ENCODE results near the gene LTB4R2. TPM values are rescaled to one million over a fixed set of nuclear protein-coding genes. Genes with fewer than 3 reads are reported as not detected.
"Not testable (repeated sequence)": the region's sequence is repeated elsewhere in the genome, so short reads cannot be mapped to it uniquely, and the experiment has no call there.

LTB4R2 gene
- total RNA-seq, 2 donors from 2014 or later, result 21.5 to 23.4 TPM

DNA sequence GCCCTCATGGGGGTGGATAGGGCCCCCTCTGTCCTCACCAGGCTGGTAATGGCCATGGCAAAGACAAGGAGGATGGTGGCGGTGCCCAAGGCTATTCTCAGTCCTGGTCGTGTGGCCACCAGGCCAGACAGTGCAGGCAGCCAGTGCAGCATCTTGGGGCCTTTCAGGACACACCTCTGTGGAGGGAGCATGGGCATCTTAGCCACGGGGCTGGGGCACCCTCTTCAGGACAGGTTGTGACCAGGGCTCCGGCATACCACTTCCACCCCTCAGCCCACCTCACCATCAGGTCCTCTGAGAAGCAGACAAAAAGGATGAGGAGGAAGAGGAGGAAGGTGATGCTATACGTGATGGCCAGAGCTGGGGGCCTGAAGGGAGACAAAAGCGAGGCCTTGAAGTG, 14.1 kb downstream of the LTB4R2 start:
- Mint-ChIP-seq H3K36me3 (ENCODE audit: insufficient read depth in 2 of 2) (no peaks in the 10 kb centered on the region), H3K4me3 (no peak overlapping the region), H3K9me3 (no peaks in the 10 kb centered on the region), H3K27ac (no peak overlapping the region), H3K4me1 (ENCODE audit: low read depth) (peaks cover 11% of the 10 kb centered on the region), H3K27me3 (ENCODE audit: low read depth) (peaks cover 6% of the 10 kb centered on the region)
- DNase-seq (no peak), ATAC-seq (replicated peaks in 1 of 2) (no peak)

DNA sequence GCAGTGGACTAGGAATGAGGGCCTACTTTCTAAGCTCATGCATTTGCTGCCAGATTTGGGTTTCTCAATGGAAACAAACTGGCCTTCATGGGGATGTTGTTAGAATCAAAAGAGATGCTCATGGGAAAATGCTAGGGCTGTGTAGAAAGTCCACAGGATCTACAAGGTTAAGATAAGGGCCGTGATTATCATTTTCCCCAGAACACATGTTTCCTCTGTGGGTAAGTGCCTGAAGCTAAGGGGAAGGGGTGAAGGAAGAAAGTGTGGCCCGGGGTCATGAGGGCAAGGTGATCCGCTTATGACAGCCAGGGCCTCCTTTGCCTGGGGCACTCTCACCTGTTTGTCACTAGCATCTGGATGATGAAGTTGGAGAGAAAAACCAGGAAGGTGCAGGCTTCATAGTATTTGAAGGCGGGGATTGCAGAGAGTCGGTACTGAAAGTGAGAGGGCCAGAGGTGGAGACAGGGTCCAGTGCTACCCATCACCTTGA, 15.1 kb downstream of the LTB4R2 start:
- H3K27ac Mint-ChIP-seq, result no peak overlapping the region
- ATAC-seq (replicated peaks in 1 of 2) (no peak), DNase-seq (no peak)
- no peaks in the 10 kb centered on the region for H3K27me3 Mint-ChIP-seq (ENCODE audit: low read depth)
- H3K9me3 Mint-ChIP-seq, result no peaks in the 10 kb centered on the region
- H3K4me1 Mint-ChIP-seq (ENCODE audit: low read depth), result peaks cover 21% of the 10 kb centered on the region
- H3K36me3 Mint-ChIP-seq (ENCODE audit: insufficient read depth in 2 of 2), result no peaks in the 10 kb centered on the region
- H3K4me3 Mint-ChIP-seq, result no peak overlapping the region

DNA sequence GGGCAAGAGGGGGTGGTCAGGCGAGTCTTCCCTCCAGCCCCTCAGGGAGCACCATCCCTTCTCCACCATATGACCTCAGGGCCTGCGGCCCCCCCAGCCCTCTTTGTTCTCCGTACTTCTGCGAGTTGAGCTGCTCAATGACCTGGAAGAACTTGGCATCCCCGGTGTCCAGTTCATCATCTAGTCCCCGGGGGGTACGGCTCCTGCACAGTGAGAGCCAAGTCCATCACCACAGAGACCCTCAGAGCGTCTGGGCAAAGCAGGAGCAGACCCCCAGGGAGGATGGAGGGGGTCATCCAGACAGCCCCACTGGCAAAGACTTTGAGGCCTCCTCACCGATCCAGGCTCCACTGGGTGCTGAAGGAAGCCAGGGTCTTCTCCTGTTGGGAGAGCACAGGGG, 16.0 kb downstream of the LTB4R2 start:
- H3K4me1 Mint-ChIP-seq (ENCODE audit: low read depth), result peaks cover 22% of the 10 kb centered on the region

DNA sequence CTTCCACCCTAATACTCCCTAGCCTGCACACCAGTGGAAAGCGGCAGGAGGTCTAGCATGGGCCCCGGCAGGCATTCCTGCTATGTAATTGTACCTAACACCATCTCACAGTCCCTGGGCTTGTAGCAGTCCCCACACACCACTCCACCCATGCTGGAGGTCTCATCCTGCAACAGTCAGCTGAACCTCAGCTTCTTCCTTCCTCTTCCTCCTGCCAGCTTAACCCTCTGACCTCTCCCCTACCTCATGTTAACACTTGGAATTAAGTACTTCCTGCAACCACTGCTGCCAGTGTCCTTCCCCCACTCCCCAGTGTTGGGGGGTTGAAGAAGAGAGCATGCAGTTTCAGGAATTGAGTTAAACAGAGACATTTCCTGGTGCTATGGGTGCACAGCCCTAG, 17.4 kb downstream of the LTB4R2 start:
- H3K4me3 Mint-ChIP-seq, result no peak overlapping the region
- no peak for DNase-seq
- H3K27ac Mint-ChIP-seq, result no peak overlapping the region
- peaks cover 11% of the 10 kb centered on the region for H3K27me3 Mint-ChIP-seq (ENCODE audit: low read depth)
- H3K9me3 Mint-ChIP-seq, result no peaks in the 10 kb centered on the region
- peaks cover 28% of the 10 kb centered on the region for H3K4me1 Mint-ChIP-seq (ENCODE audit: low read depth)
- no peaks in the 10 kb centered on the region for H3K36me3 Mint-ChIP-seq (ENCODE audit: insufficient read depth in 2 of 2)
- no peak for ATAC-seq (replicated peaks in 1 of 2)

More for the DNA sequence above, 16.0 kb downstream of the LTB4R2 start:
- Mint-ChIP-seq H3K36me3 (ENCODE audit: insufficient read depth in 2 of 2) (no peaks in the 10 kb centered on the region), H3K4me3 (no peak overlapping the region), H3K27me3 (ENCODE audit: low read depth) (peaks cover 2% of the 10 kb centered on the region), H3K9me3 (no peaks in the 10 kb centered on the region), H3K27ac (no peak overlapping the region)
- ATAC-seq (replicated peaks in 1 of 2) (no peak), DNase-seq (no peak)

DNA sequence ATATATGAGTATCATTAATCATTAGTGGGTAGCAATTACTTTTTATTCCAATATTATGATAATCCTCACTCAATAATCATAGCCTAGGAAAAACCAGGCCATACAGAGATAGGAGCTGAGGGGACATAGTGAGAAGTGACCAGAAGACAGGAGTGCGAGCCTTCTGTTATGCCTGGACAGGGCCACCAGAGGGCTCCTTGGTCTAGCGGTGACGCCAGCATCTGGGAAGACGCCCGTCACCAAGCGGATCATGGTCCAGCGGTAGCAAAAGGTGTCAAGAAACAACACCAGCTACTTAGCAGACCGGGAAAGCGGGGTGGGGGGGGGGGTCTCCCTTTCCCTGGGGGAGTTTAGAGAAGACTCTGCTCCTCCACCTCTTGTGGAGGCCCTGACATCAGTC, 18.0 kb downstream of the LTB4R2 start:
- H3K4me3 Mint-ChIP-seq; H3K27ac Mint-ChIP-seq; H3K9me3 Mint-ChIP-seq; H3K36me3 Mint-ChIP-seq (ENCODE audit: insufficient read depth in 2 of 2); ATAC-seq (replicated peaks in 1 of 2); DNase-seq: not testable (repeated sequence)
- Mint-ChIP-seq H3K27me3 (ENCODE audit: low read depth) (peaks cover 15% of the 10 kb centered on the region), H3K4me1 (ENCODE audit: low read depth) (peaks cover 31% of the 10 kb centered on the region)

DNA sequence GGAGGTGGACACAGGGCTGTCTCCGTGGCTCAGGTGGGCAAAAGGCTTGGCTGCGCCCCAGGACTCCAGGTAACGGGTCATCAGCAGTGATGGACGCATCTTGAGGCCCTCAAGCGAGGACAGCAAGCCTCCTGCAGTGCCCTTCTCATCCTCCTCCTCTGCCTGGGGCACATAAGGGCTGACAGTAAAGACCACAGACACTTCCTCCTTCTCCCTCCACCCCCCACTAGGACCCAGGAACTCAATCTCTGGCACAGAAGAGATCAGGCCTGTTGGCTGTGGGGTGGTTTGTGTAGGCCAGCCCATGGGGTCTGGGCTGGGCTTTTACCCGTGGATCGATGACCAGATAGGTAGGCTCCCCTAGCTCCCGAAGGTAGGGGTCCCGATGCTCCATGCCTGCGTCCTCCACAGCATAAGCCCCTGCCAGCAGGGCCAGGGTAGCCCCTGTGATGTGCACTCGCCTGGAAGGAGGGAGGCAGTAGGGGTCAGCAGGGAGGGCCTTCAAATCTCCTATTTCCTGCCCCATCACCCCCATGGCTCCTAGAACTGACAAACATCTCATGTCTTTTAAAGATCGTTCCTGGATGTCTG, 19.2 kb downstream of the LTB4R2 start:
- Mint-ChIP-seq H3K4me3 (no peak overlapping the region), H3K27ac (no peak overlapping the region), H3K9me3 (no peaks in the 10 kb centered on the region)

DNA sequence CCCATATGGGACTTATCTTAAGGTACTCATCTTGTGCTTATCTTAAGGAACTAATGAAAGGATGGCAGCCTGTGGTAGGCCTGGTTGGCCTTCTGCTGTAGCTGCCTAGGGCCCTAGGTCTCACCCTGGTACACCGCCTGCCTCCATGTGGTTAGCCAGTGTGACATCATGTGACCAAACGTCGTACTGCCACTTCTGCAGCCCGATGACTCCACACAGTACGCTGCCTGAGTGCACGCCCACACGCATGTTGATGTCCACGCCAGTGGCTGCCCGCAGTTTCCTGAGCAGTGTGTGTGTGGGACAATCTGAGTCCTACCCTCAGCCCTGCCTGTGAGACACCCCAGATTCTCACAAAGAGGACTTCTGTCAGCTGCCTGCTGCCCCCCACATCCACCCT, 19.8 kb downstream of the LTB4R2 start:
- peaks cover 47% of the 10 kb centered on the region for H3K4me1 Mint-ChIP-seq (ENCODE audit: low read depth)
- ATAC-seq (replicated peaks in 1 of 2), result peak; percentile 45 to 57
- peaks cover 21% of the 10 kb centered on the region for H3K27me3 Mint-ChIP-seq (ENCODE audit: low read depth)
- no peaks in the 10 kb centered on the region for H3K9me3 Mint-ChIP-seq
- H3K4me3 Mint-ChIP-seq, result no peak overlapping the region
- no peaks in the 10 kb centered on the region for H3K36me3 Mint-ChIP-seq (ENCODE audit: insufficient read depth in 2 of 2)
- H3K27ac Mint-ChIP-seq, result no peak overlapping the region
- DNase-seq, result peak; percentile 67 to 72

More for the DNA sequence above, 19.2 kb downstream of the LTB4R2 start:
- Mint-ChIP-seq H3K36me3 (ENCODE audit: insufficient read depth in 2 of 2) (no peaks in the 10 kb centered on the region), H3K27me3 (ENCODE audit: low read depth) (peaks cover 20% of the 10 kb centered on the region), H3K4me1 (ENCODE audit: low read depth) (peaks cover 41% of the 10 kb centered on the region)
- DNase-seq (no peak), ATAC-seq (replicated peaks in 1 of 2) (no peak)

DNA sequence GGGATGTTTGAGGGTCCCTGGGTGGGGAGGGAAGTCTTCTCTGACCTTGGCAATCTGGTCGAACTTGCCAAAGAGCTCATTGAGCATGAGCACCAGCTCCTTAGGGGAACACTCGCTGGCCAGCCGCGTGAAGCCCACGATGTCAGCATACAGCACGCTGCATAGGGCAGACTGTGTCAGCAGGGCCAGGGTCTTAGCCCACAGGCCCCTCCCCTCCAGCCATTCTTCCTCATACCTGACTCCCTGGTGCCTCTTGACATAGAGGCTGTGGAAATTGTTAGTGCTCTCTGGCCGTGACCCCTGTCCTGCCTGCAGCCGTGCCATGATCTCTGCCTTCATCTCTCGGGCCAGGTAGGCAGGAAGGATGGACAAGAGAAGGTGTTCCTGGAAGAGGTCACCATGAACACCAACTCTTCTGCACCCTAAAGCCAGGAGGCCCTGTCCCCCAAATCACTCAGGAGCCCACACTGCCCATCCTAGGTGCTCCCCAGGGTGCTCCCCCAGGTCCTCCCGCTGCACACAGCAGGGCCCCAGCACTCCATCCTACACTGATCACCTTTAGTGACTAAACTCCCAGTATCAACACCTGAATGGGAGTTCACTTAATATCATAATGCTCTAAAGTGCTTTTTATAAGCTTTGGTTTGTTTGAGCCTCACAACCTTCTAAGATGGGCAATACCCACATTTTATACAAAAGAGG, 21.2 kb downstream of the LTB4R2 start:
- peaks cover 54% of the 10 kb centered on the region for H3K4me1 Mint-ChIP-seq (ENCODE audit: low read depth)

DNA sequence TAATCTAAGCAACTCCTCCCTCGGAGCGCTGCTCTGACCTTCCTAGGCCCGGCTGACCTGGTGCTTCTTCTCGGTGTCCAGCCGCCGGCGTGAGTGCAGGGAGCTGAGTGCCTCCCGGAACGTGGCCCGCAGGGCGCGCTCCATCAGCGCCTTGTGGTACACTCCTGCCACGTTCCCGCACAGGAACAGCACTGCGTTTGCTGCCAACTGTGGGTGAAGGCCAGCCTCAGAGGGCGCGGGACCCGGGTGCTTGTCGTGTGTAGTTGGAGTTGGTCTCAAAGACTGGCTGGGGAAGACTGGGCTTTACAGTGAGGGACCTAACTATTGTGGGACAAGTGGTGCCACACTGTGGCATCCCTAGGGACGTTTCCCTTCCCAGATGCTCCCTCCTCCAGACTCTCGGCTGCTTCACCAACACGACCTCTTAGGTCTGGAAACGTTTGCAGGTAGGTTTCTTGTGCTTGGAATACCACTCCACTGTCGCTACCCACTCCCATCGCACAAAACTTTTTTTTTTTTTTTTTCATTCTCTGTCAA, 21.9 kb downstream of the LTB4R2 start:
- ATAC-seq (replicated peaks in 1 of 2) (peak in 1 of 2 donors; percentile 3), DNase-seq (no peak)
- Mint-ChIP-seq H3K4me1 (ENCODE audit: low read depth) (peaks cover 54% of the 10 kb centered on the region), H3K27ac (peak overlapping the region; percentile 17), H3K36me3 (ENCODE audit: insufficient read depth in 2 of 2) (peaks cover 0 to 2% of the 10 kb centered on the region in 2 donors), H3K9me3 (no peaks in the 10 kb centered on the region), H3K27me3 (ENCODE audit: low read depth) (peaks cover 30% of the 10 kb centered on the region), H3K4me3 (peak overlapping the region; percentile 83 to 86)

More for the DNA sequence above, 21.2 kb downstream of the LTB4R2 start:
- ATAC-seq (replicated peaks in 1 of 2), result no peak
- Mint-ChIP-seq H3K27me3 (ENCODE audit: low read depth) (peaks cover 30% of the 10 kb centered on the region), H3K36me3 (ENCODE audit: insufficient read depth in 2 of 2) (no peaks in the 10 kb centered on the region), H3K4me3 (no peak overlapping the region), H3K9me3 (no peaks in the 10 kb centered on the region), H3K27ac (no peak overlapping the region)
- DNase-seq, result no peak

DNA sequence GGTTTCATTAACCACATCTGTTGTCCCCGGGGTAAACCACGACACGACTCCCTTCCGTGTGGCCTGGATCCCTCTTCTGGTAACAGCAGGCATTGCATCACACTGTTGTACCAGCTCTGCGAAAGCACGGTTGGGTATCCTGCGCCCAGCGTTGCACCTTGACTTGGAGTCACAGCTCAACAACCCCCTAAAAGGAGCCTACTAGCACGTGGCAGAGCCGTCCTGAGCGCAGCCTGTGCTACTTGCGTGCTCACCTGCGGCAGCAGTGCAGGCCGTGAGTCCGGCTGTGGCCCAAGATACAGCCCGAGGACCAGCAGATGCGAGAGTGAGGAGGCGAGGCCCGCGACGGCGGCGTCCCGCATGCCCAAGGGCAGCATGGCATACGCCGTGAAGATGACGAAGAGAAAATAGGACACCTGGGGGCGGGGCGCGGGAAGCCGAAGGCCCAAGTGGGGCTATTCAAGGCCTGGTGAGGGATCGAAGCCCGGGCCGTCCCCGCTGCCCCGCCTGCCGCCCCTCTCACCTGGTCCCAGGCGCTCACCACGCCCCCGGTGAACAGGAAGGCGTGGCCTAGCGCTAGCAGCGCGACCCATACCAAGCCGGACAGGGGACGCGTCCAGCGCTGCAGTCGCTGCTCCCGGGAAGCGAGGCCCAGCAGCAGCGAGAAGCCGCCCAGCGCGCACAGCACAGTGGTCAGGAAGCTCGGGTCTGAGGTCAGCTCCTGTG, 22.5 kb downstream of the LTB4R2 start:
- Mint-ChIP-seq H3K4me1 (ENCODE audit: low read depth) (peaks cover 55% of the 10 kb centered on the region), H3K36me3 (ENCODE audit: insufficient read depth in 2 of 2) (peaks cover 0 to 2% of the 10 kb centered on the region in 2 donors), H3K4me3 (peak overlapping the region; percentile 83 to 86), H3K27me3 (ENCODE audit: low read depth) (peaks cover 30% of the 10 kb centered on the region), H3K27ac (peak overlapping the region; percentile 17), H3K9me3 (no peaks in the 10 kb centered on the region)
- peak; percentile 84 to 87 for DNase-seq
- peak; percentile 78 to 81 for ATAC-seq (replicated peaks in 1 of 2)

DNA sequence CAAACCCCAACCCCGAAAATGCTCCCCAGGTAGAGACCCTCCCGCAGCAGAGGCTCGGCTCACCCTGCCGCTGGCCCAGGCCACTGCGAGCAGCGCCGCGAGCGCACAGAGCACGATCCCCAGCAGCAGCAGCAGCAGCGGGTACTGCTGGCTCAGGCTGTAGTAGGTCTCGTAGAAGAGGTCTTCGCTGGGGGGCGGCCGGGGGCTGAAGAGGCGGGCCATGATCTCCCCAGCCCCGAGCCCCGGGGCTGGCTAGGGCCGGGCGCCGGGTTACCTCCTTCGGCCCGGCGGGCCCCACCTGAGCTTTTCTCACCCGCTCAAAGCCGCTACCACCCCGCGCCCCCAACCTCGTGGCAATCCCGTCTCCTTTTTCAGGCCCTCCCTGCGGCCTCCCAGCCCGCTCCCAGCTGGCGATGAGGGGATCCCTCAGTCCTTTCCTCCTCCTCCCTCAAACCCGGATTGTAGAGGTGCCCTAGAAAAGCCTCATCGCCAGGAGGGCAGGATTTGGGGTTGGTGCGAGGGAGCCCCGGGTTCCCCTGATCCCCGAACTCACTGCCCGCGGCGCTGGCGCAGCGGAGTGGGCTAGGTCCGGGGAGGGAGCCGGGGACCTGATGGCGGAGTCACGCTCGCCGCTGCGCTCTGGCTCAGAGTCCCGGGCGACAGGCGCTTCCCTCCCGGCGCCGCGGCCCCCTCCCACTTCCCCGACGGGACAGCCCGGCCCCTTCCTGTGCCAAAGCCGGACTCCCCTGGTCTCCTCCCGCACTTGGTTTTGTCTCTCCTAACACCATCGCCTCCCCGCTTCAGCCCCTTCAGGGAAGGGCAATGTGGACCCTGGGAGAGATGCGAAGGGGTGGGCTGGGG, 24.7 kb downstream of the LTB4R2 start, which contains the start of gene ADCY4:
ADCY4 (minus strand) TSS at position 641 of the 861 bp plus-strand sequence; CDS start at position 222, 419 bp downstream.
- Mint-ChIP-seq H3K27me3 (ENCODE audit: low read depth) (peaks cover 30% of the 10 kb centered on the region), H3K4me1 (ENCODE audit: low read depth) (peaks cover 54% of the 10 kb centered on the region), H3K9me3 (no peaks in the 10 kb centered on the region), H3K4me3 (peak within 1 kb of the TSS; percentile 71 to 83), H3K36me3 (ENCODE audit: insufficient read depth in 2 of 2) (peaks cover 0 to 2% of the 10 kb centered on the region in 2 donors), H3K27ac (no peak within 1 kb of the TSS)
- ATAC-seq (replicated peaks in 1 of 2) (peak in 1 of 2 donors; percentile 25), DNase-seq (peak in 1 of 2 donors; percentile 42)

DNA sequence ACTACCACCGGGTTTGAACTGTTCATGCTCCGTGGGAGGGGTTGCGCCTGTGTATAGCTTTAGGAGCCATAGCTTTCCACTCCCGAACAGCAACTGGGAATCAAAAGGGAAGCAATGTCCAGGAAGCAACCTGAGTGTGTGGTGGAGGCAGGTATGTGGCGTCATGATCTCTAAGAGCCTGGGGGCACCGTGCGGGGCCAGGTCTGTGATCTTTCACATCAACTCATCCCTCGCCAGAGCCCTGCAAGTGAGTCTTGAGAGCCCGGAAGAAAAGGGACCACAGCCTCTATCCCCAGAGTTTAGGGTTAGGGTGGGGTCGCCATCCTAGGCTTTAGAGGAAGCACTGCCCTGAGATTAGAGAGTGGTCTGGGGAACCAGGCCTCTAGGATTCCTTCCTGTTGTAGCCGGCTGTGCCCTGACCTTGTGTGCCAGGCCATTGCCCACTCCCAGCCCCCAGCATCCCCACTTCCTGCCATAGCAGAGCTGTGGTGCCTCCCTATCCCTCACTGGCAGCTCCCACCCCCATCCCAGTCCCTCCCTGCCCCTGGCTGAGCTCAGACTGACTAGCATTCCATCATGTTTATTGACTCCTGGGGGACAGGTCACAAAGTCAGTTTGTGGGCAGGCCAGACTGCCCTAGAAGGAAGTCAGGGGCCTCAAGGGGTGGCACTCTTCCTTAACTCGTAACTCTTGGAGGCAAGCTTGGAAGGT, 25.7 kb downstream of the LTB4R2 start:
- H3K4me1 Mint-ChIP-seq (ENCODE audit: low read depth), result peaks cover 54% of the 10 kb centered on the region
- no peak for ATAC-seq (replicated peaks in 1 of 2)
- H3K9me3 Mint-ChIP-seq, result no peaks in the 10 kb centered on the region
- H3K4me3 Mint-ChIP-seq, result peak overlapping the region; percentile 53 to 59
- no peak for DNase-seq
- peaks cover 0 to 2% of the 10 kb centered on the region in 2 donors for H3K36me3 Mint-ChIP-seq (ENCODE audit: insufficient read depth in 2 of 2)
- H3K27me3 Mint-ChIP-seq (ENCODE audit: low read depth), result peaks cover 30% of the 10 kb centered on the region
- no peak overlapping the region for H3K27ac Mint-ChIP-seq
